ENCODE results near the gene CARM1.

Gene CARM1

DNA sequence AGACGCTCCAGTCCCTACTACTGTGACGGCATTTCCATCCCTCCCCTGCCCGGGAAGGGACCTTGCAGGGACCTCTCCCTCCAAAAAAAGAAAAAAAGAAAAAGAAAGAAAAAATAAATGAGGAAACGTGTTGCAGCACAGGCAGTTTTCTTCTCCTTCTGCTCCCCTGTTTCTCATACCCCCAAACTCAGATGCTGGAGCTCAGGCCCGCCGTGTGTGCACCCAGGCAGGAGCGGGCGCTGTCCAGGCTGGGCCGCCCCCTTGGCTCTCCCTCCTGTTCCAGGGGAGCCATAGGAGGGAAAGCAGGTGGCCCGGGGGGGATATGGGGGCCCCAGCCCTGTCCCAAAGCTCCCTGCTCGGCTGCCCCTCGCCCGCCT is 51.3 kb downstream of the CARM1 start:
- POLR2A ChIA-PET = no interaction called here
- no peak for DNase-seq (ENCODE audit: extremely low spot score)
- CTCF ChIA-PET = interaction anchor here (1.0 to 1.2 kb wide), 2 partner anchors 15 to 19 kb away, joined by 3 to 4 read pairs; no protein-coding TSS in a partner anchor
- TF ChIP-seq, protein P1, sequence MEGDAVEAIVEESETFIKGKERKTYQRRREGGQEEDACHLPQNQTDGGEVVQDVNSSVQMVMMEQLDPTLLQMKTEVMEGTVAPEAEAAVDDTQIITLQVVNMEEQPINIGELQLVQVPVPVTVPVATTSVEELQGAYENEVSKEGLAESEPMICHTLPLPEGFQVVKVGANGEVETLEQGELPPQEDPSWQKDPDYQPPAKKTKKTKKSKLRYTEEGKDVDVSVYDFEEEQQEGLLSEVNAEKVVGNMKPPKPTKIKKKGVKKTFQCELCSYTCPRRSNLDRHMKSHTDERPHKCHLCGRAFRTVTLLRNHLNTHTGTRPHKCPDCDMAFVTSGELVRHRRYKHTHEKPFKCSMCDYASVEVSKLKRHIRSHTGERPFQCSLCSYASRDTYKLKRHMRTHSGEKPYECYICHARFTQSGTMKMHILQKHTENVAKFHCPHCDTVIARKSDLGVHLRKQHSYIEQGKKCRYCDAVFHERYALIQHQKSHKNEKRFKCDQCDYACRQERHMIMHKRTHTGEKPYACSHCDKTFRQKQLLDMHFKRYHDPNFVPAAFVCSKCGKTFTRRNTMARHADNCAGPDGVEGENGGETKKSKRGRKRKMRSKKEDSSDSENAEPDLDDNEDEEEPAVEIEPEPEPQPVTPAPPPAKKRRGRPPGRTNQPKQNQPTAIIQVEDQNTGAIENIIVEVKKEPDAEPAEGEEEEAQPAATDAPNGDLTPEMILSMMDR (IDR thresholded peaks at IDR 0.05; ENCODE audit: control extremely low read depth, extremely low read depth, low read depth, missing control alignments) = no peak

DNA sequence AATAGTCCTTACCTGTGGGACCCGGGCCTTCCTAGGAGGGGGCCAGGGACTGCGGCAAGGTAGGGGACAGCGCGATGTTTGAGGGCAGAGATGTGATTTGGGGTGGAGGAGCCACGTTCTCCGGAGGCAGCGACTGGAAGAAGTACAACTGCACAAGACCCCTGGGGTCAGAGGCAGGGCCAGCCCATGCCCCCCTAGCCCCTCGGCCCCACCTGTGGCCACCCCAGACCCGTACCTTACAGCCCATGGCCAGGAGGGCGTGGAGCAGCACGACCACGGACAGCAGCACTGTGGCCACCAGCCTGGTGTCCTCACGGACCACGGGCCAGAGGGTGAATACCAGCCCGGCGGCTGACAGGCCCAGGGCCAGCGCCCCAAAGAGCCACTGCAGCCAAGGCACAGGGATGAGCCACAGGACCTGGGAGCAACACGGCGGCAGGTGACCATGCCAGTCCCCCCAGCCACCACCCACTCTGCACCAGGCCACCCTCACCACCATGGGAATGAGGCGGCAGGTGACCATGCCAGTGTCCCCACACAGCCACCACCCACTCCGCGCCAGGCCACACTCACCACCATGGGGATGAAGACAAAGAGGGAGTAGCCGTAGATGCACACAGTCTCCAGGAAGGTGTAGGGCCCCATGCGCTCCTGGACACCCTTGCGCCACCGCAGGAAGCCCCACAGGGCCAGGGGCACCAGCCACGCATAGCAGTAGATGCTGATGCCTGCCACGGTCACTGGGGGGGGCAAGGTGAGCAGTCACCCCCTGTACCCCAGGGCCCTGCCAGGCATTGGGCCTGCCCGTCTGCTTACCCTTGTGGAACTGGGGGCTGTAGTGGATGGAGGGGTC is 52.1 kb downstream of the CARM1 start:
- POLR2A ChIA-PET = no interaction called here
- TF ChIP-seq, protein P1 (IDR thresholded peaks at IDR 0.05; ENCODE audit: control extremely low read depth, extremely low read depth, low read depth, missing control alignments) = no peak
- DNase-seq (ENCODE audit: extremely low spot score) = no peak
- CTCF ChIA-PET = interaction anchor here (1.0 to 2.7 kb wide), 2 partner anchors 12 to 18 kb away, joined by 4 to 16 read pairs; no protein-coding TSS in a partner anchor

DNA sequence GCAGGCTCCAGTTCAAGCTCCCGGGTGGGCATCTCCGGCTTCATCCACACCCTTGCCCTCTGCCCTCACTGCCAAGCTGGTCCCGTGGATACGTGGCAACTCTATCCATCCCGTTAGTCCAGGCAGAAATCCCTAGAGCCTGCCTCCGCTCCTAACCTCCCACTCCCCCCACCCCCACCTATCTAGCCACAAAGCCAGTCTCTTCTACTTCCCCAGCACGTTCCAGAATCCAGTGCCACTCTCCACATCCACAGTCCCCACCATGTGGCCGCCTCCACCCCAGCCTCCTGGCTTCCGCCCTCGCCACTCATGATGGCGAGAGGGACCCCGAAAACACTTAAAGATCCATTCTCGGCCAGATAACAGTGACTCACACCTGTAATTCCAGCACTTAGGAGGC is 53.2 kb downstream of the CARM1 start:
- DNase-seq (ENCODE audit: extremely low spot score) = no peak
- ChIA-PET CTCF (interaction anchor here (2.7 kb wide), 1 partner anchor 11 kb away, joined by 16 read pairs; no protein-coding TSS in a partner anchor), POLR2A (no interaction called here)
- TF ChIP-seq, protein P1 (IDR thresholded peaks at IDR 0.05; ENCODE audit: control extremely low read depth, extremely low read depth, low read depth, missing control alignments) = no peak

DNA sequence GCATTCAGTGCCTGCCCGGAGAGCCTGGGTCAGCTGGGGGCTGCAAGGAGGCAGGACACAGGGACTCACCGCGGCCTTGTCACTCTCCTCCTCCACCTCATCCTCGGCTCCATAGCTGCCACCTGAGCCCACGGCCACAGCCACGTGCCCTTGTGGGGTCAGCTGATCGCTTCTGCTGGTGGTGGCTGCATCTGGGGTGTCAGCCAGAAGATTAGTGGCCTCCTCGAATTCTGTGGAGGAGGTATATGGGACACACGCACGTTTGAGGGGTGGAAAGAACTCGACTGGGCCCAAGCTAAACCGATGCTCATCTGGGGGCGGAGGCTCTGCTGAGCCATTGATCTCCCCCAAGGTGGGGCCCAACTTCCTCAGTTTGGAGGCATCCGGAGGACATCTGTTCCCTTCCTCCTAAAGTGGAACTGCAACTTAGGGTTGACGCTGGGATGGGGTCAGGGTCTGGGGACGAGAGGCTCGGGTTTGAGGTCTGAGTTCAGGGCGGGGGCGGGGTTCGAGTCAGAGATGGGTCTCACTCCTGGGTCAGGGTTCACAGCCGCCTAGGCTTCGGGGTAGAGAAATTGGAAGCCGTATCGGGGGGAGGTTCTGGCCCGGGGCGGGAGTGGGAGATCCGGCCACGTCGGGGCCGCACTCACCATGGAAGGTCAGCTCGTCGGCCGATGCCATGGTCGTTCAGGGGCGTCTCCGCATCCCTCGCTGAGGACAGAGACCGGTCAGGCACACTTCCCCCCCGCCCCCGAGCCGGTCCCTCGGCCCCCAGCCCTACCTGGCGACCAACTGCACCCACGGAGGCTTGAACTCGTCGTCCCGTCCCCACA is 56.6 kb downstream of the CARM1 start:
- DNase-seq (ENCODE audit: extremely low spot score) = no peak
- ChIA-PET CTCF (interaction anchor here (1.5 to 1.8 kb wide), 2 partner anchors 15 to 57 kb away, joined by 3 to 7 read pairs; no protein-coding TSS in a partner anchor), POLR2A (interaction anchor here (1.6 kb wide), 1 partner anchor 10 kb away, joined by 3 read pairs; no protein-coding TSS in a partner anchor)
- TF ChIP-seq, protein P1 (IDR thresholded peaks at IDR 0.05; ENCODE audit: control extremely low read depth, extremely low read depth, low read depth, missing control alignments) = no peak

DNA sequence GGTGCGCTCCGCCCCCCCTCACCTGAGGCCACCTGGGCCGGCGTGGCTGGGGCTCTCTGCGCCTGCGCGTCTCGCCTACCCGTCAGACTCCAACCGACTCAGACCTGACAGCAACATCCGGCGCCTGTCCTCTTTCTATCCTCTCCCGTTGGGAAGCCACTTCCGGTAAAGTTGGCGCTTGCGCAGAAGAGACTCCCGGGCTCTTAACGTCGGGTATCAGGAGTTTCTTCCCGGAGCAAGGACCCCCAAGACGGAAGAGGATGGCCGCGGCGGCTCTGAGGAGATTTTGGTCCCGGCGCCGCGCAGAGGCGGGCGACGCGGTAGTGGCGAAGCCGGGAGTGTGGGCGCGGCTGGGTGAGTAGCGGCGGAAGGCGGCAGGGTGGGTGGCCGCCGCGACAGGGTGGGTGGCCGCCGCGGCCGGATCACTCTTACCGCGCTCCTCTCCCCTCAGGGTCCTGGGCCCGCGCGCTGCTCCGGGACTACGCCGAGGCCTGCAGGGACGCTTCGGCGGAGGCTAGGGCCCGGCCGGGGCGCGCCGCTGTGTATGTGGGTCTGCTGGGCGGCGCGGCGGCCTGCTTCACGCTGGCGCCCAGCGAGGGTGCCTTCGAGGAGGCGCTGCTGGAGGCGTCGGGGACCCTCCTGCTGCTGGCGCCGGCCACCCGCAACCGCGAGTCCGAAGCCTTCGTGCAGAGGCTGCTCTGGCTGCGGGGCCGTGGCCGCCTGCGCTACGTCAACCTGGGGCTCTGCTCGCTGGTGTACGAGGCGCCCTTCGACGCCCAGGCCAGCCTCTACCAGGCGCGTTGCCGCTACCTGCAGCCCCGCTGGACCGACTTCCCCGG is 57.4 kb downstream of the CARM1 start, which contains the start of the genes TIMM29 and YIPF2:
TSS of gene TIMM29 (plus strand) at position 249 of the 839 bp plus-strand sequence. CDS start at position 261, 12 bp downstream.
TSS of gene YIPF2 (minus strand) at position 77 of the 839 bp plus-strand sequence. CDS start 229 bp downstream, outside the sequence.
- CTCF ChIA-PET = interaction anchor here (1.1 to 5.1 kb wide), 3 partner anchors 13 to 58 kb away, joined by 3 to 38 read pairs (median 3); no protein-coding TSS in a partner anchor
- TF ChIP-seq, protein P1 (IDR thresholded peaks at IDR 0.05; ENCODE audit: control extremely low read depth, extremely low read depth, low read depth, missing control alignments) = no peak
- POLR2A ChIA-PET = no interaction called here
- peak; percentile 98 for DNase-seq (ENCODE audit: extremely low spot score)
